GM12801 (cell line): ENCODE measurements around the gene TBC1D32.

Source experiments
- TF ChIP-seq, protein P1 (sequence below): IDR thresholded peaks from one replicate; pipeline ENCODE4 v1.5.1; 2011; ENCODE audit warnings: control low read depth; ENCODE audit not compliant: insufficient read length; ENCODE audit errors: extremely low read depth

TBC1D32 gene

DNA sequence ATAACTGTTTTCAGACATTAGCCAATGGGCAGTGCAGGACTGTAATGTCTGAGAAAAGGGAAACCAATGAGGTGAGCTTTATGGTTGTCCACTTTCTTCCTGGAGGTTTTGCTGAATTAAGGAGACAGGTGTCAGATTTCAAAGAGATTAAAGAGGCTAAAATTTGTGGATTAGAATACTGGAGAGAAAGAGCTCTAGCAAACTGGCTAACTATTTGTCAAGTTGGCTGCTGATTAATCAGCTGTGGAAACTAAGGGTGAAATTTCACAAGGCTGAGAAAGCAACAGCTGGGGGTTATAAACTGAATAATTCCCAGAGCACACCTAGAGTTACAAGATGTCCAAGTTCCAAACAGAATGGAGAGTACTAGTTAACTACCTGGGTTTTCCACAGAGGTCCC lies 198.9 kb downstream of the TBC1D32 start:
- TF ChIP-seq, protein P1, sequence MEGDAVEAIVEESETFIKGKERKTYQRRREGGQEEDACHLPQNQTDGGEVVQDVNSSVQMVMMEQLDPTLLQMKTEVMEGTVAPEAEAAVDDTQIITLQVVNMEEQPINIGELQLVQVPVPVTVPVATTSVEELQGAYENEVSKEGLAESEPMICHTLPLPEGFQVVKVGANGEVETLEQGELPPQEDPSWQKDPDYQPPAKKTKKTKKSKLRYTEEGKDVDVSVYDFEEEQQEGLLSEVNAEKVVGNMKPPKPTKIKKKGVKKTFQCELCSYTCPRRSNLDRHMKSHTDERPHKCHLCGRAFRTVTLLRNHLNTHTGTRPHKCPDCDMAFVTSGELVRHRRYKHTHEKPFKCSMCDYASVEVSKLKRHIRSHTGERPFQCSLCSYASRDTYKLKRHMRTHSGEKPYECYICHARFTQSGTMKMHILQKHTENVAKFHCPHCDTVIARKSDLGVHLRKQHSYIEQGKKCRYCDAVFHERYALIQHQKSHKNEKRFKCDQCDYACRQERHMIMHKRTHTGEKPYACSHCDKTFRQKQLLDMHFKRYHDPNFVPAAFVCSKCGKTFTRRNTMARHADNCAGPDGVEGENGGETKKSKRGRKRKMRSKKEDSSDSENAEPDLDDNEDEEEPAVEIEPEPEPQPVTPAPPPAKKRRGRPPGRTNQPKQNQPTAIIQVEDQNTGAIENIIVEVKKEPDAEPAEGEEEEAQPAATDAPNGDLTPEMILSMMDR = no peak

DNA sequence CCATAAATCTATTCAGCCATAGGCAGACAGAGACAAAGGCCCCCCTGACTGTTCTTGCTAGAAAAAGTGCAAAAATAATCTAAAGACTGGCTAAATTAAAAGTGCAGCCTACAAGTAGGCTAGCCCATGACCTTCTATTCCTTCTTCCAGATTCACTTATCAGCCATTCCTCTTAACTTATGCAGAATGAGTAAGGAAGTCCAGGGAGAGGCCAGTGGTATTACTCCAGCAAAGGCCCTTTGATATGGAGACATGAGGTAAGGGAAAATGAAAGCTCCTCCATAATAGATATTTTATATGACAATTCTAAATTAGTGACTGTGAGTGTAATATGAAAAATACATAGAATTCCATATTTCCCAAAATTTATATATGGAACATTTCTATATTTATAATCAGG lies 199.4 kb downstream of the TBC1D32 start:
- TF ChIP-seq, protein P1 = no peak

DNA sequence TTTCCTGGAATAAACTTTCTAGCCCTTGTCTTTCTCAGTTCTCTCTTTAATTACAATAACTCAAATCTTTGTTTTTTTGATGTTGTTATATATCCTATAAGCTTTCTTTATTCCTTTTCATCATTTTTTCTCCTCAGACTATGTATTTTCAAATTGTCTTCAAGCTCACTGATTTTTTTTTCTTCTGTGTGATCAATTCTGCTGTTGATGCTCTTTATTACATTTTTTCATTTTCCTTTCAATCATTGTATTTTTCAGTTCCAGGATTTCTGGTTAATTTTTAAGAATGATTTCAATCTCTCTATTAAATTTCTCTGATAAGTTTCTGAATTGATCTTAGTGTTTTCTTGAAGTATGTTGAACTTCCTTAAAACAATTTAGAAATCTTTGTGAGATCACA lies 209.7 kb downstream of the TBC1D32 start:
- TF ChIP-seq, protein P1 = no peak

DNA sequence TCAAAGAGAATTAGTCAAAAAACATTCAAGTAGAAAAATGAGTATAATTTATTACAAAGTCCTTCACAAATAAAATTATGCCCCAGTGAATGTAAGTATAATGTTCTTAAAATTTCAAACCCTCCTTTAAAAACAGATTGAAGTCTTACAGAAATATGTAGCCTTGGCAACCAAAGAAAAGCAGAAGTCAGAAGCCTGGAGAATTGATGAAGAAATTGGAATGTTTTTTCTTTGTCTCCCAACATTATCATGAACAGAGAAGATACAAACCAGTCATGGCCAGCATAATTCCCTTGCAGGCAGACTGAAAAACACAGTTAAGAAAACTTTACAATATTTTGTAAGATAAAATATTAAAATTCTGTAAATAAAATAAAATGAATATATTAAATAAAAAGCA lies 221.9 kb downstream of the TBC1D32 start:
- TF ChIP-seq, protein P1 = no peak

DNA sequence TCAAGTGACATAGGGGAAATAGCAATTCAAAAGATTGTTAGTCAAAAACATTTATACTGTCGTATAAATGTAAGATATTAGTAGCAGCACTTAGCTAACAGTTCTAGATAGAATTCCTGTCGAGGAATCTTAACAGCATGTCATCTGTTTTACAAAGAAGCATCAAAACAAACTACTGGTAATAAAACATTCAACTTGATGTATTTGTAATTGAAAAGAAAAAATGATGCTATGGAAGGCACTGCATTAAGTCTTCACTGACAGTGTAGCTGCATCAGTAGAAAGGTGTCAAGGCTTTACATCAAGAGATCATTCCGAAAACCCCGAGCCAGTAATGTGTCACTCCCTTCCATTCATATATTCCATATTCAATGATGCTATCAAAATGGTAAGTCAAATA lies 223.5 kb downstream of the TBC1D32 start:
- TF ChIP-seq, protein P1 = no peak

DNA sequence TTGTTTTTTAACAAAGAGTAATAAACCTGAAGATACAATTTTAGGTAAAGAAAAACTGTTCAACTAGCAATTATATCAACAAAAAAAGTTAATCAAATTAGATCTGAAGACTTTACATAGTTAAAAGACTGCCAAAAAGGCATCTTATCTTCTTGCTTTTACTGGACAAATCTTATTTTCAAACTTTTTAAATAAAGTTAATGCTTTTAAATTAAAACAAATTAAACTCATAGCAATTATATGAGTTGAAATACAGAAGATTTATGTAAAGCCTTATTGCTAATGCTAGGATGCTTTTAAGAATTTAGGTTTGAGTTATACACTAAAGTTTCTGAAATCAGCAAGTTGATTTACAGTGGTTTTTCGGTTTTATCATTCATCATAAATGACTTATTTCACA lies 227.3 kb downstream of the TBC1D32 start:
- TF ChIP-seq, protein P1 = no peak

DNA sequence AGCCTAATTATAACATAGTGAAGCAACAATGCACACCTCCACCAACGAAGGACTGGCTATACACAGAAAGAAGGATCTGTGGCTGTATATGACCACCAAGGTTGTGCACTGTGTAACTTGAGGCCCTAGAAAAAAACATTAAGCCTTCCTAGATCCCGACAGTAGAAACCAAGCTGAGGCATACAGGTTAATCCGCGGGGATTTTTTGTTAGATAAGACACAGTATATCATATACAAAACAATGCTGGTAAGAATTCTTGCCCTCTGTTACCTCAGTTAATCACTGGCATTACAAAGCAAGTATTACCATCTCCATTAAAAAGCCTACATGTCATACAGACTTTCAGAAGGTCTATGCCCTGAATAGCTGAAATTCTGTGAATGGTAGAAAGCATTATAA lies 228.8 kb downstream of the TBC1D32 start:
- TF ChIP-seq, protein P1 = no peak

DNA sequence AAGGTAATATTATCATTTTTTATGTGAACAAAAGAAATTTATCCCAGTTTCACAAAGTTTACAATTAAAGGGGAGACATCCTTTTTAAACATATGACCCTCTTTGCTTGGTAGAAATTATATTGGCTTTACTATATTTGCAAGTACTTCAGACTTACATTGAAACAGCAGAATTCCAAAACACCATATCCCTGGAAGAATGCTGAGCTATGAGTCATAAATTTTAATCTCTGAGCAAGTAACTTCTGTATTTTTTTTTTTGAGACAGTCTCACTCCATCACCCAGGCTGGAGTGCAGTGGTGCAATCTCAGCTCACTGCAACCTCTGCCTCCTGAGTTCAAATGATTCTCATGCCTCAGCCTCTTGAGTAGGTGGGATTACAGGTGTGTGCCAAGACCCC lies 240.4 kb downstream of the TBC1D32 start:
- TF ChIP-seq, protein P1 = no peak
